AG09309 (cell line): ENCODE data around the gene PCNA.

Experiments
- DNase-seq: peaks from one replicate; pipeline ENCODE4 v3.0.0-alpha.2; 2010; ENCODE audit warnings: low read depth
- H3K4me3 ChIP-seq: 2 replicates; pipeline ENCODE4 v1.5.1; 2011; ENCODE audit warnings: mild to moderate bottlenecking, low read depth, low read length, moderate library complexity; ENCODE audit not compliant: control insufficient read depth
- CTCF ChIP-seq: IDR thresholded peaks from 2 replicates; pipeline ENCODE4 v1.5.1; 2011; ENCODE audit warnings: mild to moderate bottlenecking, low read depth, low read length, inconsistent platforms; ENCODE audit not compliant: insufficient read depth, control insufficient read depth; ENCODE audit errors: missing control alignments

PCNA gene

GRCh38 chr20:5156675-5157448 is 37.1 kb upstream of the PCNA start:
- TF ChIP-seq CTCF, result no peak
- H3K4me3 ChIP-seq, result no peak overlapping the region
- DNase-seq, result no peak

GRCh38 chr20:5155404-5155803 is 35.6 kb upstream of the PCNA start:
- no peak for DNase-seq
- no peak for TF ChIP-seq CTCF
- no peak overlapping the region for H3K4me3 ChIP-seq

GRCh38 chr20:5154543-5154925 is 34.8 kb upstream of the PCNA start:
- no peak for TF ChIP-seq CTCF
- DNase-seq, result no peak
- no peak overlapping the region for H3K4me3 ChIP-seq

DNA sequence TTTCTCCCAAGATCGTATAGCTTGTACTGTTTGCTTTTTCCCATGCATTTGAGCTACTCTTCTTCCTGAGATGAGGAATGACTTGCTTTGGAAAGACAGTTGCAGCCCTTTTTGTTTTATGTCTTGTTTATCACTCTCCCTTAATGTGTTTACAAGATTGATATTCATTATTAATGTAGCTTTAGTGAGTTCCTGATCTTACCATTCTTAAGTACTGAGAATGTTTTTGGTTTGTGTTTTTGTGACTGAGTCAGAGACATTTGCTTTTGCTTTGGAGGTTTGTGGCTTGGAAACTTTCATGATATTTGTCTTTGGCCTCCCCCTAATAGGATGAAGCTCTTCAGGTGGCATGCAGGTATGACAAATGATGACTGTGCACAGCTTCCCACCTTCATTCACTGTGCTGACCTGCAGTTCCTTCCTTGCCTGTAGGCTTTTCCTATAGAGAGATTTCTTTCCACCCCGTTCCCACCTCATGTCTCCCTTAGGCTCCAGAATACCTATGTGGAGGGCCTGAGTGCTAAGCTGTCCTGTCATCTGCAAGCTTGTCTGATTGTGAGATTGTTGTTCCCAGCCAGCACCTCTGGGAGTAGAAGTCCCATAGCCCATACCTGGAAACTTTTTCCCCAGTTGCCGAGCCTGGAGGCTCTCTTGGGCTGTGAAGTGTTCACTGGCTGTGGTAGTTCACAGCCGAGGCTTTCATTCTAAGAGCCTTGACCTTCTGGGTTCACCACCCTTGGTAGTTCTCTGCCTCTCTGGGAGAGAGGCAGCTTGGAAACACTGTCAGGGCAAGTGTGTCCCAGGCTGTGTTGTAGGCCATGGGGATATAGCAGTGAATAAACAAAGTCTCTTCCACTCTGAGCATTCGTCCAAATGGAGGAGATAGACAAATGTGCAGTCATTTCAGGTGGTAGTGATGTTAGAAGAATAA is 34.1 kb upstream of the PCNA start:
- no peak overlapping the region for H3K4me3 ChIP-seq
- no peak for TF ChIP-seq CTCF
- DNase-seq, result no peak

- no peak for TF ChIP-seq CTCF
- no peak for DNase-seq
- no peak overlapping the region for H3K4me3 ChIP-seq
Observed at GRCh38 chr20:5153152-5153467, 33.4 kb upstream of the PCNA start.

DNA sequence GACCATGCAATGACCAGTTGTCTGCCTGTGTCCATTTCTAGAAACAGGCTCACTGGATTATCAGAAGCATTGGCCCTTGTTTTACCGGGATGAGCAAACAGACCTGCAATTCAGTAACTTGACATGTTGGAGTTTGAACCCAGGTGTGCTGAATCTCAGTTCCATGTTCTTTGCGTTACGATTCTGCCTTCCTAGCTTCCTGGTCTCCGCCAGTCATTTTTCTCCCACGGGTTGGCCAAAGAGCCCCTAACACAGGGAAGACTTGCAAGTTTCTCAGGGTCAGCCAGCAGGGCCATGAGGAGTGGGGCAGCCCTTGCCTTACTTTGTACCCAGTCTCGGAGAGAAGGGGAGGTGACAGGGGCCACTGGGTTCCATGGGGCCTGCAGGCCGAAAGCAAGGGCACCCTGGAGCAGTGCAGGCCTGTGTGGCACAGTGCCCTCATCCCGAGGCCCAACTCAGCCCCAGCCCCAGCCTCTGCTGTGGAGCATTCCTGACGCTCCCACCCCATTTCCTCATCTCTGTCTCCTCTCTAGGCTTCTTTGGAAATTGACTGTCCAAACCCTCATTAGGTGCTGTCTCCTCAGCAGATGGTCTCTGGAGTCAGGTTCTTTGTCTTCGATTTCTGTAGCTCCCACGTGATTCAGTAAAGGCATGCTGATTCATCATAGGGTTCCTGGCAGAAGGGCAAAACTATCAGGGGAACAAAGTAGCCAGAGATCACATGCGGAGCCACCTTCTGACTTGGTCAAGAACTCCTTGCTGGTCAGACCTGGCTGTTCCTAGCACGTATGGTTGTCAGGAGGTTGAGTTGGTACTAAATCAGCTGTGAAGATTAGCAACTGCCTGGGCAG is 30.7 kb upstream of the PCNA start:
- H3K4me3 ChIP-seq, result no peak overlapping the region
- no peak for DNase-seq
- TF ChIP-seq CTCF, result no peak
